Stimulated activated naive CD8-positive, alpha-beta T cell treated with anti-CD3 and anti-CD28 coated beads, Interleukin-15, Interleukin-2, amounts not matched to agents 100 ng/mL and 50 ng/mL, for 24 hours (primary cell): ENCODE results near the gene USH1C.

Experiments used
- H3K27ac Mint-ChIP-seq: one replicate; pipeline ENCODE4 v1.8.0; 2021; ENCODE audit warnings: mild to moderate bottlenecking, mixed read lengths
- H3K27me3 Mint-ChIP-seq: one replicate; pipeline ENCODE4 v1.8.0; 2021; ENCODE audit warnings: mixed read lengths
- H3K36me3 Mint-ChIP-seq: one replicate; pipeline ENCODE4 v1.8.0; 2021; ENCODE audit warnings: low read depth, mixed read lengths
- H3K4me1 Mint-ChIP-seq: one replicate; pipeline ENCODE4 v1.8.0; 2021; ENCODE audit warnings: low read depth, mixed read lengths
- H3K4me3 Mint-ChIP-seq: one replicate; pipeline ENCODE4 v1.8.0; 2021; ENCODE audit warnings: mild to moderate bottlenecking, mixed read lengths
- H3K9me3 Mint-ChIP-seq: one replicate; pipeline ENCODE4 v1.8.0; 2021; ENCODE audit warnings: mixed read lengths

Gene USH1C

GRCh38 chr11:17528906-17529843 is 15.0 kb downstream of the USH1C start:
- H3K27ac Mint-ChIP-seq = no peak overlapping the region
- no peaks in the 10 kb centered on the region for H3K27me3 Mint-ChIP-seq
- H3K4me1 Mint-ChIP-seq = no peaks in the 10 kb centered on the region
- H3K9me3 Mint-ChIP-seq = no peaks in the 10 kb centered on the region
- no peak overlapping the region for H3K4me3 Mint-ChIP-seq
- H3K36me3 Mint-ChIP-seq = no peaks in the 10 kb centered on the region

- no peak overlapping the region for H3K4me3 Mint-ChIP-seq
- no peaks in the 10 kb centered on the region for H3K9me3 Mint-ChIP-seq
- no peaks in the 10 kb centered on the region for H3K27me3 Mint-ChIP-seq
- H3K36me3 Mint-ChIP-seq = no peaks in the 10 kb centered on the region
- H3K4me1 Mint-ChIP-seq = no peaks in the 10 kb centered on the region
- H3K27ac Mint-ChIP-seq = no peak overlapping the region
These were observed 16.0 kb downstream of the USH1C start for GRCh38 chr11:17528181-17528691.

- Mint-ChIP-seq H3K36me3 (no peaks in the 10 kb centered on the region), H3K27me3 (no peaks in the 10 kb centered on the region), H3K27ac (no peak overlapping the region), H3K4me3 (no peak overlapping the region), H3K4me1 (no peaks in the 10 kb centered on the region), H3K9me3 (no peaks in the 10 kb centered on the region)
These were observed 16.6 kb downstream of the USH1C start for GRCh38 chr11:17527628-17527995.

- H3K4me3 Mint-ChIP-seq = no peak overlapping the region
- no peaks in the 10 kb centered on the region for H3K27me3 Mint-ChIP-seq
- H3K9me3 Mint-ChIP-seq = no peaks in the 10 kb centered on the region
- H3K36me3 Mint-ChIP-seq = no peaks in the 10 kb centered on the region
- no peaks in the 10 kb centered on the region for H3K4me1 Mint-ChIP-seq
- no peak overlapping the region for H3K27ac Mint-ChIP-seq
These were observed 17.1 kb downstream of the USH1C start for GRCh38 chr11:17526931-17527627.

GRCh38 chr11:17526326-17526725 is 17.9 kb downstream of the USH1C start:
- H3K9me3 Mint-ChIP-seq = no peaks in the 10 kb centered on the region
- no peak overlapping the region for H3K27ac Mint-ChIP-seq
- H3K36me3 Mint-ChIP-seq = no peaks in the 10 kb centered on the region
- no peak overlapping the region for H3K4me3 Mint-ChIP-seq
- no peaks in the 10 kb centered on the region for H3K27me3 Mint-ChIP-seq
- no peaks in the 10 kb centered on the region for H3K4me1 Mint-ChIP-seq

- Mint-ChIP-seq H3K27ac (no peak overlapping the region), H3K36me3 (no peaks in the 10 kb centered on the region), H3K4me3 (no peak overlapping the region), H3K9me3 (no peaks in the 10 kb centered on the region), H3K27me3 (no peaks in the 10 kb centered on the region), H3K4me1 (no peaks in the 10 kb centered on the region)
These were observed 18.6 kb downstream of the USH1C start for GRCh38 chr11:17525570-17525969.

- Mint-ChIP-seq H3K4me1 (no peaks in the 10 kb centered on the region), H3K27me3 (no peaks in the 10 kb centered on the region), H3K9me3 (no peaks in the 10 kb centered on the region), H3K4me3 (no peak overlapping the region), H3K27ac (no peak overlapping the region), H3K36me3 (no peaks in the 10 kb centered on the region)
These were observed 20.0 kb downstream of the USH1C start for GRCh38 chr11:17524221-17524620.

- no peaks in the 10 kb centered on the region for H3K36me3 Mint-ChIP-seq
- H3K9me3 Mint-ChIP-seq = no peaks in the 10 kb centered on the region
- no peaks in the 10 kb centered on the region for H3K4me1 Mint-ChIP-seq
- no peak overlapping the region for H3K4me3 Mint-ChIP-seq
- H3K27ac Mint-ChIP-seq = no peak overlapping the region
- H3K27me3 Mint-ChIP-seq = no peaks in the 10 kb centered on the region
These were observed 21.6 kb downstream of the USH1C start for GRCh38 chr11:17522655-17523054.

- Mint-ChIP-seq H3K27ac (no peak overlapping the region), H3K4me1 (no peaks in the 10 kb centered on the region), H3K9me3 (no peaks in the 10 kb centered on the region), H3K4me3 (no peak overlapping the region), H3K36me3 (no peaks in the 10 kb centered on the region), H3K27me3 (no peaks in the 10 kb centered on the region)
These were observed 22.9 kb downstream of the USH1C start for GRCh38 chr11:17521106-17521900.

- H3K4me1 Mint-ChIP-seq = no peaks in the 10 kb centered on the region
- H3K36me3 Mint-ChIP-seq = no peaks in the 10 kb centered on the region
- no peaks in the 10 kb centered on the region for H3K9me3 Mint-ChIP-seq
- H3K27ac Mint-ChIP-seq = no peak overlapping the region
- H3K27me3 Mint-ChIP-seq = peaks cover 3% of the 10 kb centered on the region
- H3K4me3 Mint-ChIP-seq = no peak overlapping the region
These were observed 24.9 kb downstream of the USH1C start for GRCh38 chr11:17519061-17519885.

- peaks cover 3% of the 10 kb centered on the region for H3K27me3 Mint-ChIP-seq
- H3K4me3 Mint-ChIP-seq = no peak overlapping the region
- no peaks in the 10 kb centered on the region for H3K9me3 Mint-ChIP-seq
- H3K36me3 Mint-ChIP-seq = no peaks in the 10 kb centered on the region
- no peaks in the 10 kb centered on the region for H3K4me1 Mint-ChIP-seq
- no peak overlapping the region for H3K27ac Mint-ChIP-seq
These were observed 25.9 kb downstream of the USH1C start for GRCh38 chr11:17518366-17518765.

- no peaks in the 10 kb centered on the region for H3K4me1 Mint-ChIP-seq
- no peaks in the 10 kb centered on the region for H3K36me3 Mint-ChIP-seq
- H3K9me3 Mint-ChIP-seq = no peaks in the 10 kb centered on the region
- H3K27me3 Mint-ChIP-seq = peaks cover 3% of the 10 kb centered on the region
- no peak overlapping the region for H3K4me3 Mint-ChIP-seq
- no peak overlapping the region for H3K27ac Mint-ChIP-seq
These were observed 27.0 kb downstream of the USH1C start for GRCh38 chr11:17517186-17517585.

- Mint-ChIP-seq H3K4me3 (no peak overlapping the region), H3K4me1 (no peaks in the 10 kb centered on the region), H3K9me3 (no peaks in the 10 kb centered on the region), H3K36me3 (no peaks in the 10 kb centered on the region), H3K27ac (no peak overlapping the region), H3K27me3 (peaks cover 3% of the 10 kb centered on the region)
These were observed 27.6 kb downstream of the USH1C start for GRCh38 chr11:17516551-17517150.
